Spleen (tissue), 7 donors: ENCODE measurements around the gene USP35.

ENCODE experiments used
- CTCF ChIP-seq, 11 experiments: fragments of 200-600 bp in 7 of 11; fragments of 450-650 bp in 4 of 11; sonication (generic) in 4 of 11; IDR thresholded peaks in 8 of 11; conservative IDR thresholded peaks in 3 of 11; 1 replicate in 7 of 11; 2 replicates in 4 of 11; pipeline versions ENCODE4 v1.4.0 to v1.8.0; 2016 to 2021; ENCODE audit warnings: antibody characterized with exemption in 11 of 11, inconsistent platforms in 4 of 11, mild to moderate bottlenecking in 1 of 11
- POLR2A ChIP-seq, 3 donors: fragments of 450-650 bp; IDR thresholded peaks; one replicate each; pipeline ENCODE4 v1.5.1; 2017; ENCODE audit warnings: antibody characterized with exemption in 3 of 3, mild to moderate bottlenecking in 1 of 3
- POLR2AphosphoS5 ChIP-seq, 3 donors: sonication (generic); formaldehyde crosslinking; IDR thresholded peaks; one replicate each; pipeline ENCODE4 v1.5.1; 2017; ENCODE audit warnings: antibody characterized with exemption in 3 of 3
- donor health status: DM: no; HTN: no; CAD: no; lungs with moderate emphysema.
- donor health status: DM: no; HTN: no; CAD: no.
- donor health status: DM: no; HTN: no; CAD: no.

- no peak for TF ChIP-seq CTCF (IDR thresholded peaks at IDR 0.05 in 8 of 11, conservative IDR thresholded peaks at IDR 0.05 in 3 of 11)
- TF ChIP-seq POLR2A (IDR thresholded peaks at IDR 0.05): no peak
- no peak for TF ChIP-seq POLR2AphosphoS5 (IDR thresholded peaks at IDR 0.05)
Measured at GRCh38 chr11:78251083-78251775, 62.5 kb downstream of the USP35 start.
